Measurements from ENCODE around the gene BIRC6.
"Not testable (repeated sequence)": the region's sequence is repeated elsewhere in the genome, so short reads cannot be mapped to it uniquely, and the experiment has no call there.

Gene BIRC6

GRCh38 chr2:32453242-32454062 is 96.6 kb downstream of the BIRC6 start:
- DNase-seq, result no peak

- no peak for DNase-seq
Observed at GRCh38 chr2:32455816-32456215, 99.0 kb downstream of the BIRC6 start.

DNA sequence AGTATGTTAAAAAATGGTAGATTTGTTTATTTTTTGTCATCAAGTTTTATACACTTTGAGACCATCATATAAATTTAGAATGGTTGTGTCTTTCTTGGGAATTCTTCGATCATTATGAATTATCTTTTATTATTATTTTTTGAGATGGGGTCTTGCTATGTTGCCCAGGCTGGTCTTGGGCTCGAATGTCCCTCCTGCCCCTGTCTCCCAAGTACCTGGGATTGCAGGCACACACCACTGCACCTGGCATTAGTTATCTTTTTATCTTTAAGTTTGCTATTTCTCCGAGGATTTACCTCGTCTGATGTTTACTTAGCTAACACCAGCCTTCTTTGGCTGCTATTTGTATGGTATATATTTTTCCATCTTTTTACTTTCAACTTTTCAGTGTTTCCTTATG is 100.0 kb downstream of the BIRC6 start:
- no peak for DNase-seq

DNA sequence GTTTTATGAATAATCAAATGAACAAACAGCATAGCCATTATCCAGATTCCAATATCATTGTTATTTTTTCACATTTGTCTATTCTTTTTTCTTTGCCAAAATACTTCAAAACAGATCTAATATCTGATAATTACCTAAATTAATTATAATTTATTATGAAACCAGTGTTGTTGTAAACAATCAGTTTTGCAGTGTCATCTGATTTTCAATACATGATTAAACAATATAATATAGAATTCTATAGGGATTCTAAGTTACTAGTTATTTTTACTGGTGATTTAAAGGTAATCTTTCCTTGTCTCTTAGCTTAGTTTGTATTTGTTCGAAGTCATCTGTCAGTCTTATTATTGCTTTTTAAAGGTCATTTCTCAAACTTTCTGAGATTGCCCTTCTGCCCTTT is 101.0 kb downstream of the BIRC6 start:
- no peak for DNase-seq

DNA sequence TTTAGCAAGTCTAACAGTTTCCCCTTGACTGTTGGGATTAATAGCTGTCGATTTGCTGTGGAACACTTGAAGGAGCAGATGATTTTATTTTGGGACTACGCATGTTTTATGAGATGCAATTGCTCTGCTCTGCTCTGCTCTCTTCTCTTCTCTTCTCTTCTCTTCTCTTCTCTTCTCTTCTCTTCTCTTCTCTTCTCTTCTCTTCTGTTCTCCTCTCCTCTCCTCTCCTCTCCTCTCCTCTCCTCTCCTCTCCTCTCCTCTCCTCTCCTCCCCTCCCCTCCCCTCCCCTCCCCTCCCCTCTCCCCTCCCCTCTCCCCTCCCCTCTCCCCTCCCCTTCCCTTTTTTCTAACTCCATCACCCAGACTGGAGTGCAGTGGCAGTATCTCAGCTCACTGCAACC is 104.0 kb downstream of the BIRC6 start:
- not testable (repeated sequence) for DNase-seq

DNA sequence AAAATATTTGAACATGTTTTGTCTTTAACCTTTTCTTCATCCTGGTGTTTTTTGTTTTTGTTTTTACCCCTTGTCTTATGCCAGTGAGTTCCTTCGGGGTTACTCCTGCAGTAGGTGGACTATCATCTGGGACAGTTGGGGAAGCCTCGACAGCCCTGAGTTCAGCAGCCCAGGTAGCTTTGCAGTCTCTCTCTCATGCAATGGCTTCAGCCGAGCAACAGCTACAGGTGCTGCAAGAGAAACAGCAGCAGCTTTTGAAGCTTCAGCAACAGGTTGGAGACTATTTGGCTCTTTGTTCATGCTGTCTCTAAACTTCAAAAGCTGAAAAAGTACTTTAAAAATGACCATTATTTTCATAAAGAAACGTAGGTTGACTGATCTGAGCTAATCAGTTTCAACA is 106.3 kb downstream of the BIRC6 start:
- no peak for DNase-seq

DNA sequence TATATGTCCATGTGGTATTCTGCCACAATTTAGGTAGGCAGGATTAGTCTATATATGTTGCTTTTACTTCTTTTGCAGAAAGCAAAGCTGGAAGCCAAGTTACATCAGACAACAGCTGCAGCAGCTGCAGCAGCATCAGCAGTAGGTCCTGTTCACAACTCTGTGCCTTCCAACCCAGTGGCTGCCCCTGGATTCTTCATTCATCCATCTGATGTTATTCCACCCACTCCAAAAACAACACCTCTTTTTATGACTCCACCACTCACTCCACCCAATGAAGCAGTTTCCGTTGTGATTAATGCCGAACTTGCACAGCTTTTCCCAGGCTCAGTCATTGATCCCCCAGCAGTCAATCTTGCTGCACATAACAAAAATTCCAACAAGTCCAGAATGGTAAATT is 107.6 kb downstream of the BIRC6 start:
- no peak for DNase-seq

DNA sequence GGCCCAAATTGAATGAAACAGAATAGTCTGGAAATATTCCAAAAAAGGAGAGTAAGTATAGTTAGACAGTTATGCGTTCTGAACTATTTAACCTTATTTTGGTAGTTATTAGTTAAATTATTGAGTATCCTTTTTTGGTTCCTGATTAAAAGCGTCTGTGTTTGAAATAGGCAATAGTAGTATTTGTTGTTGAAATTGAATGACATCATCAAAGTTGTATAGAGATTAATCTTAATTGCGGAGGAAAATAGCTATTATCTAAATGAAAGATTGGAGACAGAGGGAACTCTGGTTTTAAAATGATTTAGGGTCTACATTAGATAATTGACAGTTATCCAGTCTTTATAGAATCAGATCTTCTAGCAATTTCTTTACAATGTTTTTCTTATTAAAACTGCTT is 115.8 kb downstream of the BIRC6 start:
- DNase-seq, result no peak

GRCh38 chr2:32474381-32474780 is 117.6 kb downstream of the BIRC6 start:
- DNase-seq, result no peak

DNA sequence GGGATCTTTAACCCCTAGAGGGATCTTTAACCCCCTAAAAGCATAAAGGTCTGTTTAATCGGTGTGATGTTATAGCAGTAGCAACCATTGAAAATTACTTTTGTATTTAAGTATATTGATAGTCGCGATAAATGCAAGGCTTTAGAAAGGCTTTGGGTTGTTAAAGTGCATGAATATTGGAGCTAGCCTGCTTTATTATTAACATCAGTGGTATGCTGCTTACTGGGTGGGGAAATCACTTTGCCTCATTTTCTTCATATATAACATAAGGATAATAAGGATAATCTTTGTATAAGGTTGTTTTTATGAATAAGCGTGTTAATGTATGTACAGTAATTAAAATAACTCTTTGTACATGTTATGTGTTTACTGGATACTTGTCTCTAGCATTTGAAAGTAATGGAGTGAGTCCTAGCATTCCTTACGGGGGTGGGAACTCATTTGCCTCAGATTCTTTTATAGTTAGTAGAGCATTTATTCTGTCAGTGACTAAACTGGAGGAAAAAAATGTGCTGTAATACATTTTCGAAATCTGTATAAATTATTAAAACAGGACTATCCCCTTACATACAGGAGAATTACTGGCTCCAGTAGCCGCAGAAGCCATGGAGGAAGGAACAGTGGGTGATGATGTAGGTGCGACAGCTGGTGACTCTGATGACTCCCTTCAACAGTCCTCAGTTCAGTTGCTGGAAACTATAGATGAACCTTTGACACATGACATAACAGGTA is 122.2 kb downstream of the BIRC6 start:
- DNase-seq, result no peak

DNA sequence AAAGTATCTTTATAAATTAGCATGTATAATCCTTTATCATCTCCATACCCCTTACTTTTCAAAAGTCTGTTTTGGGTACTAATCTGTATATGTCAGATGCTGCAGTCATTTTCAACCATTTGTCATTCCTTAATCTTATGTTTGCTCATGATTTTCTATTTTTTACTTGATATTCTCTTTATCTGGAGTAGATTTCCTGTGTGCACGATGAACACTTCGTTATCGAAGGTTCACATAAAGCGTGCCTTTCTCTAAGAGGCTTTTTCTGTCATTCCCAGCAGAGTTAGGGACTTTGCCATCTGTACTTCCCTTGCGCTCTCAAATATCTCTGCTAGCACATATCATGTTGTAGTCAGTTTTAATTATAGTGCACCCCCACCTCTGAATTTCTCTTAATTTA is 123.2 kb downstream of the BIRC6 start:
- DNase-seq, result no peak

- DNase-seq, result no peak
Observed at GRCh38 chr2:32482471-32482870, 125.6 kb downstream of the BIRC6 start.

- DNase-seq, result no peak
Observed at GRCh38 chr2:32484937-32485336, 128.1 kb downstream of the BIRC6 start.

DNA sequence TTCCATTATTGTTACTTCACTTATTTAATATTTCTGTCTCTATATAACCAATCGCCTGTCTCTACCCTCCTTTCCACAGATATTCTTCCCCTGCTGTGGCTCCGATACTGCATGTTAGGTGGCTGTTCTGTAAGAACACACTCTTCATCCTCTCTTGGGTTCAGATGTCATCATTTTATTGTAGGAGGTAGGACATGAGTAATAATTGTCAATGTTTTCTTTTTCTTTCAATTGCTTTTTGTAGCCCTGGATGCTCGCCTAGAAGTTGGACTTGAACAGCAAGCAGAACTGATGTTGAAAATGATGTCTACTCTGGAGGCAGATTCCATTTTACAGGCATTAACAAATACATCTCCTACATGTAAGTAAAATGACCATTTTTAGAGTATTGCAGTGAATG is 128.6 kb downstream of the BIRC6 start:
- DNase-seq, result no peak

DNA sequence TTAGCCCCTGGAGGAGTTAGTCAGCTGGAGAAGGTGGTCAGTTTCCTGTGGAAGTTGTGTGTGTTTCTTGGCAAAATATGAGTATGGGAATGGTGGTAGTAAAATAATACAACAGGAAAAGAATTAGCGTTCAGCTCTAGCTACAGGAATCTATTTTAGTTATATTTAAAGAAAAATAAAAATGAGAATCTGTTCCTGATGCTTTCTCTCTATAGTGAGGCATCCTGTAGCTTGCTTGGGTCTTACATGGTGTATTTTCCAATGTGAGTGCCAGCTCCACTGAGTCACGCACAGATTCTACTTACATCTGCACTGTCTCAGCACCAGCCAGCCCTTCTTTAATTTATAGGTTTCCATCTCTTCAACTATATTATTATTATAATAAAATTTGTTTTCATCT is 132.2 kb downstream of the BIRC6 start:
- no peak for DNase-seq

- no peak for DNase-seq
Observed at GRCh38 chr2:32491346-32491745, 134.5 kb downstream of the BIRC6 start.

- DNase-seq, result no peak
Observed at GRCh38 chr2:32495139-32495538, 138.3 kb downstream of the BIRC6 start.

- no peak for DNase-seq
Observed at GRCh38 chr2:32496662-32497061, 139.8 kb downstream of the BIRC6 start.

GRCh38 chr2:32498306-32498705 is 141.5 kb downstream of the BIRC6 start:
- no peak for DNase-seq

GRCh38 chr2:32502941-32503340 is 146.1 kb downstream of the BIRC6 start:
- no peak for DNase-seq

GRCh38 chr2:32504877-32505478 is 148.2 kb downstream of the BIRC6 start:
- DNase-seq, result no peak

DNA sequence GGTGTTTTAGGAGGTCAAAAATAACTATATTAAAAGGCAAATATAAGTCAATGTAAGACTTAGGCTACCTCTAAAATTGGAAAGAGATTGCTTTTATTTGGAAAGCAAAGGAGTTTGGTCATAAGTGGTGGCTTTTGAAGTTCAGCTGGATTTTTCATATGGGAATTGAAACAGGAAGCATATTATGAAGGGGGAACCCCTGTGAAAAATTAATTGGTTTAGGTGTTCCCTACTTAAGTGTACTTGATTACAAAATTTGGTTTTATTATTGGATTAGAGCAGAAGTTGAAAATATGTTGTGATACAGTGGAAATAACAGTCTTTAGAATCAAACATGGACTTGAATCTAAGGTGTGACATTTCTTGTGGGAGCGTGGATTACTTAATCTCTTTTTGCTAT is 149.6 kb downstream of the BIRC6 start:
- no peak for DNase-seq

DNA sequence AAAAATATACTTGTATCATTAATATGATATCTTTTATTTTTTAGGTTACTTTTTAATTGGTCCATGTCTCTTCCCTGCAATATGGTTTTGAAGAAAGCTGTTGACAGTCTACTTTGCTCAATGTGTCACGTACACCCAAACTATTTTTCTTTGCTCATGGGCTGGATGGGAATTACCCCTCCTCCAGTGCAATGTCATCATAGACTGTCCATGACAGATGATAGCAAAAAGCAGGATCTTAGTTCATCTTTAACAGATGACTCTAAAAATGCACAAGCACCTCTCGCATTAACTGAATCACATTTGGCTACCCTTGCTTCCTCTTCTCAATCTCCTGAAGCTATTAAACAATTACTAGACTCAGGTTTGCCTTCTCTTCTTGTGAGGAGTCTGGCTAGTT is 158.1 kb downstream of the BIRC6 start:
- no peak for DNase-seq

DNA sequence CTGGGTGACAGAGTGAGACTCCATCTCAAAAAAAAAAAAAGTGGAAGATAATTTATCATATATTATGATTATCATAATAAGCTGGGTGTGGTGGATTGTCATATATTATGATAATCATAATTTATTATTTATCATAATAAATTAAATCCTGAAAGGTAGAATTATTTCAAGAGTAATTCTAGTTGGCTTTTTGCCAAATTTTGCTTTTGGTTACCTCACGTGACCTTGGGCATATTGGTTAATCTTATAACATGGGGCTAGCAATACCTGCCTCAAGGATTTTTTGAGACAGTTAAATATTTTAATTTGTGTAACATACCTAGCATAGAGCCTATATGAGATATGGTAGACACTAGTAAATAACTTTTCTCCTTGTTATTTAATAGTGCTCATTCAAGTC is 159.7 kb downstream of the BIRC6 start:
- DNase-seq, result no peak

Data from KG1 (cell line).